K562 (cell line): ENCODE results near the gene ODR4. TPM values are rescaled to one million over a fixed set of nuclear protein-coding genes. Genes with fewer than 3 reads are reported as not detected.

ENCODE experiments used
- ATAC-seq: fragments of 200-7000 bp; cut with Tn5 transposase; 3 replicates; pipeline ENCODE4 v1.9.1; 2020; ENCODE audit warnings: moderate library complexity
- BruUV-seq: library from RNA; stranded (reverse); fragments of 400-500 nt; replicated peaks from 2 replicates; lab custom pipeline; 2021; lab: Mats Ljungman, UMichigan
- CTCF ChIA-PET: fragments of 300-600 bp; formaldehyde crosslinking; extraction: SDS; loops from one replicate; lab custom pipeline; 2021; ENCODE audit warnings: low intra/inter-chr PET ratio; lab: Yijun Ruan, JAX
- POLR2A ChIA-PET: fragments of 300-600, 350-650 bp; sonication (Branson Sonifier 250); formaldehyde crosslinking; extraction: SDS; loops from one replicate; lab custom pipeline; 2021; ENCODE audit warnings: antibody characterized with exemption, inconsistent platforms; lab: Yijun Ruan, JAX
- DNase-seq, 4 experiments: peaks; one replicate each; pipeline versions ENCODE4 v3.0.0 to v3.0.0-alpha.2; 2011 to 2018; ENCODE audit warnings: low spot score in 3 of 4, mixed read lengths in 3 of 4; ENCODE audit errors: extremely low read depth in 1 of 4
- FAIRE-seq: peaks from 2 replicates; lab custom pipeline; 2011; peaks lifted over from hg19 to GRCh38; lab: Jason Lieb, UNC
- H2AFZ ChIP-seq: 2 replicates; pipeline ENCODE4 v1.6.0; 2011; ENCODE audit warnings: low read depth, low read length, control low read depth, inconsistent platforms
- H3K27ac ChIP-seq: fragments of 200-600 bp; 3 replicates; pipeline ENCODE4 v1.8.0; 2011; ENCODE audit warnings: low read depth, mild to moderate bottlenecking, control low read depth, inconsistent platforms, low read length, moderate library complexity, mixed read lengths; ENCODE audit errors: extremely low read depth
- H3K27me3 ChIP-seq, 2 experiments: fragments of 300-600 bp in 1 of 2; 2 replicates in 1 of 2; 3 replicates in 1 of 2; pipeline versions ENCODE4 v1.6.0 to v1.8.0; 2011; ENCODE audit warnings: inconsistent platforms in 2 of 2, low read length in 2 of 2, mild to moderate bottlenecking in 1 of 2, mixed read lengths in 1 of 2, moderate library complexity in 1 of 2; ENCODE audit not compliant: control insufficient read depth in 2 of 2, insufficient read depth in 2 of 2
- H3K36me3 ChIP-seq: fragments of 300-600 bp; 3 replicates; pipeline ENCODE4 v1.8.0; 2011; ENCODE audit warnings: mild to moderate bottlenecking, low read length, inconsistent platforms; ENCODE audit not compliant: control insufficient read depth, insufficient read depth
- H3K4me1 ChIP-seq, 2 experiments: fragments of 200-600 bp in 1 of 2; replicated peaks in 1 of 2; 2 replicates in 1 of 2; 3 replicates in 1 of 2; pipeline versions ENCODE4 v1.5.1 to v1.8.0; 2011; ENCODE audit warnings: inconsistent platforms in 2 of 2, low read length in 2 of 2, mild to moderate bottlenecking in 1 of 2, mixed read lengths in 1 of 2, moderate library complexity in 1 of 2; ENCODE audit not compliant: control insufficient read depth in 2 of 2, insufficient read depth in 2 of 2
- H3K4me2 ChIP-seq: 2 replicates; pipeline ENCODE4 v1.6.1; 2011; ENCODE audit warnings: low read length, control low read depth, inconsistent platforms, mixed read lengths; ENCODE audit not compliant: insufficient read depth
- H3K4me3 ChIP-seq: fragments of 200-600 bp; sonication (generic), shearing (Covaris generic); 2 replicates; pipeline ENCODE4 v1.5.1; 2016; ENCODE audit warnings: control low read depth, inconsistent platforms
- H3K79me2 ChIP-seq: fragments of 200-600 bp; 3 replicates; pipeline ENCODE4 v1.8.0; 2011; ENCODE audit warnings: low read length, inconsistent platforms; ENCODE audit not compliant: control insufficient read depth, insufficient read depth
- H3K9ac ChIP-seq, 2 experiments: 2 replicates each; pipeline versions ENCODE4 v1.6.0 to v1.6.1; 2011; ENCODE audit warnings: low read depth in 2 of 2, low read length in 2 of 2, control low read depth in 1 of 2, inconsistent platforms in 1 of 2, mild to moderate bottlenecking in 1 of 2, mixed read lengths in 1 of 2; ENCODE audit not compliant: insufficient read depth in 1 of 2
- H3K9me1 ChIP-seq: one replicate; pipeline ENCODE4 v1.6.0; 2011; ENCODE audit warnings: inconsistent platforms, mild to moderate bottlenecking, low read length, moderate library complexity; ENCODE audit not compliant: control insufficient read depth, insufficient read depth
- H3K9me3 ChIP-seq: replicated peaks from 2 replicates; pipeline ENCODE4 v1.5.1; 2011; ENCODE audit warnings: low read depth, low read length, inconsistent platforms; ENCODE audit not compliant: control insufficient read depth, insufficient read depth
- H4K20me1 ChIP-seq: replicated peaks from 2 replicates; pipeline ENCODE4 v1.6.1; 2011; ENCODE audit warnings: low read length, inconsistent platforms, mixed read lengths; ENCODE audit not compliant: control insufficient read depth, insufficient read depth
- CEBPB ChIP-seq: fragments of 450-650 bp; IDR thresholded peaks from 2 replicates; pipeline ENCODE4 v1.6.1; 2016; ENCODE audit warnings: missing genetic modification characterization, missing compliant biosample characterization
- HMG20B ChIP-seq: fragments of 250-450 bp; sonication (Bioruptor Pico); IDR thresholded peaks from 2 replicates; pipeline ENCODE4 v1.5.0; 2021; ENCODE audit warnings: mild to moderate bottlenecking
- WGBS: fragments of 100-300 bp; shearing (Covaris generic); methylation state at CpG from one replicate; pipeline ENCODE4 v1.1.6; 2016; ENCODE audit warnings: low coverage, mixed read lengths; ENCODE audit not compliant: insufficient coverage; ENCODE audit errors: missing lambda C conversion rate; 5-methylcytosine and 5-hydroxymethylcytosine counted together
- in situ Hi-C: fragments of 300-500 bp; cut with MboI; formaldehyde crosslinking; loops from 4 replicates; pipeline ENCODE4 v1.15.0; 2018; ENCODE audit warnings: inconsistent platforms, mixed read lengths
- intact Hi-C: fragments of 100-400 bp; cut with micrococcal nuclease; formaldehyde crosslinking; loops from 2 replicates; pipeline ENCODE4 v1.14.2; 2022
- polyA plus RNA-seq, 8 experiments: library from polyadenylated mRNA; depleted of rRNA in 4 of 8; stranded (reverse) in 5 of 8; unstranded in 3 of 8; fragments of >200 nt; fragmentation: Nextera tagmentation in 2 of 8; fragmentation: Illumina TruSeq in 1 of 8; extraction: Ambion mirVana in 2 of 8; extraction: Trizol in 1 of 8; gene quantifications; 2 replicates each; pipeline versions ENCODE4 v1.2.1 to v1.2.3, GENCODE V29; 2011 to 2014; ENCODE audit warnings: inconsistent platforms in 1 of 8, missing spikeins in 1 of 8
- total RNA-seq, 7 experiments: library from RNA; depleted of rRNA in 6 of 7; stranded (reverse); fragments of >200 nt in 6 of 7; fragmentation: Illumina TruSeq in 2 of 7; extraction: Trizol in 2 of 7; gene quantifications; 2 replicates each; pipeline versions ENCODE4 v1.2.1 to v1.2.3, GENCODE V29; 2011 to 2021; ENCODE audit warnings: low replicate concordance in 1 of 7
- TF ChIP-seq, protein P1 (sequence below): fragments of 200-800 bp; sonication (Bioruptor generic); IDR thresholded peaks from 2 replicates; pipeline ENCODE4 v1.6.1; 2017; ENCODE audit warnings: missing genetic modification characterization, missing compliant biosample characterization

Gene ODR4
- total and polyA plus RNA-seq, 9 of the 15 experiments (the other 6 are each of a cell fraction or from before 2014, with no cell fraction given) = 23.1 to 63.9 (median 44.1) TPM

DNA sequence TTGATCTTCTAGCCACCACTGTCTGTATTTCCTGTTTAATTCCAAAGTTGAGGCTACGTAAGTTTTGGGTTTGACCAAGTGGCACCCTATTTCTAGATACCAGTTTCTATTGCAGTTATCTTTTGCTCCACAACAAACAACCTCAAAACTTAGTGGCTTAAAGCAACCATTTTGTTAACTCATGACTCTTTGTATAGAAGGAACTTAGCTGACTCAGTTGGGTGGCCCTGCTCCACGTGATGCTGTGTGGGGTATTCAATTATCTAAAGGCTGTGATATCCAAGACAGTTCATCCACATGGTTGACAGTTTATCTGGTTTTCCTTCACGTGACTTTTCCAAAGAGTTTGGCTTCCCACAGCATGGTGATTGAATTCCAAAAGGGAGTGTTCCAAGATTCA lies 50.5 kb downstream of the ODR4 start (continued):
- TF ChIP-seq HMG20B (CRISPR knock-in tag) = no peak

DNA sequence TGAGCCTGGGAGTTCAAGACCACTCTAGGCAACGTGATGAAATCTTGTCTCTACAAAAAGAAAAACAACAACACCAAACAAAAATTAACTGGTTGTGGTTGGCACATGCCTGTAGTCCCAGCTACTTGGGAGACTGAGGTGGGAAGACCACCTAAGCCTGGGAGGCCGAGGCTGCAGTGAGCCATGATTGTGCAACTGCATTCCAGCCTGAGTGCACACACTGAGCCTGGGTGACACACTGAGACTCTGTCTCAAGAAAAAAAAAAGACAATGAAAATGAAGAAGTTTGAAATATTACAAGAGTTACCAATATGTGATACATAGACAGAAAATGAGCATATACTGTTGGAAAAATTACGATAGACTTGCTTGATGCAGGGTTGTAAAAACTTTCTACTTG lies 53.4 kb downstream of the ODR4 start:
- intact Hi-C loops = no loop called here
- no peaks in the 10 kb centered on the region for H4K20me1 ChIP-seq

More for the DNA sequence above, 53.4 kb downstream of the ODR4 start:
- Histone ChIP-seq H3K4me2 (no peak overlapping the region), H3K9me3 (no peaks in the 10 kb centered on the region), H3K27me3 (no peaks in the 10 kb centered on the region), H3K4me1 (no peaks in the 10 kb centered on the region), H3K9ac (no peak overlapping the region), H3K4me3 (no peak overlapping the region), H3K79me2 (no peaks in the 10 kb centered on the region), H3K9me1 (no peaks in the 10 kb centered on the region), H3K36me3 (no peaks in the 10 kb centered on the region), H3K27ac (no peak overlapping the region), H2AFZ (no peak overlapping the region)
- TF ChIP-seq, protein P1, sequence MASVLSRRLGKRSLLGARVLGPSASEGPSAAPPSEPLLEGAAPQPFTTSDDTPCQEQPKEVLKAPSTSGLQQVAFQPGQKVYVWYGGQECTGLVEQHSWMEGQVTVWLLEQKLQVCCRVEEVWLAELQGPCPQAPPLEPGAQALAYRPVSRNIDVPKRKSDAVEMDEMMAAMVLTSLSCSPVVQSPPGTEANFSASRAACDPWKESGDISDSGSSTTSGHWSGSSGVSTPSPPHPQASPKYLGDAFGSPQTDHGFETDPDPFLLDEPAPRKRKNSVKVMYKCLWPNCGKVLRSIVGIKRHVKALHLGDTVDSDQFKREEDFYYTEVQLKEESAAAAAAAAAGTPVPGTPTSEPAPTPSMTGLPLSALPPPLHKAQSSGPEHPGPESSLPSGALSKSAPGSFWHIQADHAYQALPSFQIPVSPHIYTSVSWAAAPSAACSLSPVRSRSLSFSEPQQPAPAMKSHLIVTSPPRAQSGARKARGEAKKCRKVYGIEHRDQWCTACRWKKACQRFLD (CRISPR knock-in tag) = no peak
- peak; percentile 27; the same call in 1 of the 2 replicates for TF ChIP-seq CEBPB (tag)
- DNase-seq (no peak), FAIRE-seq (no peak), ATAC-seq (no peak)
- in situ Hi-C loops = no loop called here
- ChIA-PET POLR2A (no interaction called here), CTCF (no interaction called here)
- BruUV-seq = no TSS peak
- 0% methylated on average over 3 of the region's 3 CpGs for WGBS
